GM19238 (cell line): ENCODE data around the gene COX19.

Experiments used
- DNase-seq: peaks from one replicate; pipeline ENCODE4 v3.0.0; 2011; ENCODE audit warnings: low spot score; ENCODE audit not compliant: insufficient read length

The COX19 gene

GRCh38 chr7:992709-993607 lies 17.6 kb upstream of the COX19 start:
- peak; percentile 96 for DNase-seq

GRCh38 chr7:991729-992656 lies 16.6 kb upstream of the COX19 start:
- no peak for DNase-seq

GRCh38 chr7:990933-991728 lies 15.8 kb upstream of the COX19 start:
- DNase-seq: no peak

- DNase-seq: no peak
Observed at GRCh38 chr7:990352-990932, 15.1 kb upstream of the COX19 start.

GRCh38 chr7:988963-989529 lies 13.7 kb upstream of the COX19 start:
- no peak for DNase-seq

- no peak for DNase-seq
Observed at GRCh38 chr7:988426-988911, 13.1 kb upstream of the COX19 start.

- DNase-seq: no peak
Observed at GRCh38 chr7:987909-988308, 12.6 kb upstream of the COX19 start.

GRCh38 chr7:986766-987751 lies 11.7 kb upstream of the COX19 start:
- DNase-seq: no peak

- no peak for DNase-seq
Observed at GRCh38 chr7:985915-986741, 10.8 kb upstream of the COX19 start.

GRCh38 chr7:985127-985416 lies 9.7 kb upstream of the COX19 start:
- no peak for DNase-seq

GRCh38 chr7:984361-985126 lies 9.2 kb upstream of the COX19 start:
- DNase-seq: no peak

GRCh38 chr7:983616-984071 lies 8.3 kb upstream of the COX19 start:
- no peak for DNase-seq

GRCh38 chr7:983004-983615 lies 7.8 kb upstream of the COX19 start, which contains the start of gene CYP2W1:
Gene CYP2W1 (plus strand): TSS chr7:983181. CDS start chr7:983212, 31 bp downstream.
- no peak for DNase-seq

- no peak for DNase-seq
Observed at GRCh38 chr7:982511-983003, 7.2 kb upstream of the COX19 start.

GRCh38 chr7:981793-982510 lies 6.6 kb upstream of the COX19 start:
- DNase-seq: no peak

GRCh38 chr7:979886-980571 lies 4.7 kb upstream of the COX19 start:
- DNase-seq: no peak
